GM10248 (cell line): ENCODE measurements around the gene TEK.

Experiments
- CTCF ChIA-PET: fragments of 300-600 bp; sonication (Branson Sonifier 250); formaldehyde crosslinking; extraction: SDS; loops from one replicate; lab custom pipeline; 2021; ENCODE audit warnings: antibody characterized with exemption; lab: Yijun Ruan, JAX
- POLR2A ChIA-PET: fragments of 350-650 bp; sonication (Branson Sonifier 250); formaldehyde crosslinking; extraction: SDS; loops from one replicate; lab custom pipeline; 2020; ENCODE audit warnings: antibody characterized with exemption; lab: Yijun Ruan, JAX
- DNase-seq: peaks from one replicate; pipeline ENCODE4 v3.0.0; 2012; ENCODE audit errors: extremely low spot score
- CTCF ChIP-seq: IDR thresholded peaks from 2 replicates; pipeline ENCODE4 v1.5.1; 2012; ENCODE audit warnings: mild to moderate bottlenecking, low read depth; ENCODE audit errors: extremely low read depth, missing control alignments, control extremely low read depth

The TEK gene

GRCh38 chr9:27189426-27189825 is 80.4 kb downstream of the TEK start:
- no peak for DNase-seq
- ChIA-PET POLR2A (no interaction called here), CTCF (interaction anchor here (1.0 kb wide), 1 partner anchor 8 kb away, joined by 3 read pairs; no protein-coding TSS in a partner anchor)
- no peak for TF ChIP-seq CTCF

DNA sequence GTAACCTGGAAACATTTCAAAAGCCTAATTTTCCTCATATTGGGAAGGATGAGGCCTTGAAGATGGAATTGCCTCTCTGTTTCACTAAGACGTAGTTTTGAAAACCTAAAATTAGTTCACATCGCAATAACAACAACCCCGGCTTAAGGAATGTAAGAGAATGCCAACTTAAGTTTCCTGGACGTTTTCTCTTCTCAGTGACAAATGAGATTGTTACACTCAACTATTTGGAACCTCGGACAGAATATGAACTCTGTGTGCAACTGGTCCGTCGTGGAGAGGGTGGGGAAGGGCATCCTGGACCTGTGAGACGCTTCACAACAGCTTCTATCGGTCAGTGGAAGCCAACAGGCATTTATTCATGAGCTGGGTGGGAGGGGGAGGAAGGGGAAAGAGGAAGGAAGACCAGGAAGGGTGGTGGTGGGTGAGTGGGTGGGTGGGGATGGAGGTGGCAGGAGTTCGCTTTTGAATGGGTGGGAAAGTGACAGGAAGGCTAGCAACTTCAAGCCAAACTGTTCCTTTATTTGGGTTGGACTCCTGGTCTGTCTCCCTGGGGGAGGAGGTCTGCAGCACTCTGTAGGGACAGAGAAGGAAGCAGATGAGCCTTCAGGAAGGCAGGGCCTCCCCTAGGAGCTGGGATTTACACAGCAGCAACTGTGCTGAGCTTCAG is 83.4 kb downstream of the TEK start:
- ChIA-PET CTCF (no interaction called here), POLR2A (no interaction called here)
- no peak for TF ChIP-seq CTCF
- no peak for DNase-seq

DNA sequence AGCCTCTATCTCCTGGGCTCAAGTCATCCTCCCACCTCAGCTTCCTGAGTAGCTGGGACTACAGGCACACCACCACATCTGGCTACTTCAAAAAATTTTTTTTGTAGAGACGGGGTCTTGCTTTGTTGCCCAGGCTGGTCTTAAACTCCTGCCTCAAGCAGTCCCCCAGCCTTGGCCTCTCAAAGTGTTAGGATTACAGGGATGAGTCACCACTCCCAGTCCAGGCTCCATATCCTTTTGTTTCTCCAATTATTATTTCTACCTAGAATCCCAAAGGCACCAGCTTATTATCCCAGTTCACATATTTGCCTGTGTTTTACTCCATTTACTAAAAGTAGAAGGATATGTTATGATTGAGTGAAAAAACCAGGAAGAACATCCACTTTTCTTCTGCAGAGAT is 84.9 kb downstream of the TEK start:
- ChIA-PET POLR2A (no interaction called here), CTCF (no interaction called here)
- DNase-seq: no peak
- TF ChIP-seq CTCF: no peak

DNA sequence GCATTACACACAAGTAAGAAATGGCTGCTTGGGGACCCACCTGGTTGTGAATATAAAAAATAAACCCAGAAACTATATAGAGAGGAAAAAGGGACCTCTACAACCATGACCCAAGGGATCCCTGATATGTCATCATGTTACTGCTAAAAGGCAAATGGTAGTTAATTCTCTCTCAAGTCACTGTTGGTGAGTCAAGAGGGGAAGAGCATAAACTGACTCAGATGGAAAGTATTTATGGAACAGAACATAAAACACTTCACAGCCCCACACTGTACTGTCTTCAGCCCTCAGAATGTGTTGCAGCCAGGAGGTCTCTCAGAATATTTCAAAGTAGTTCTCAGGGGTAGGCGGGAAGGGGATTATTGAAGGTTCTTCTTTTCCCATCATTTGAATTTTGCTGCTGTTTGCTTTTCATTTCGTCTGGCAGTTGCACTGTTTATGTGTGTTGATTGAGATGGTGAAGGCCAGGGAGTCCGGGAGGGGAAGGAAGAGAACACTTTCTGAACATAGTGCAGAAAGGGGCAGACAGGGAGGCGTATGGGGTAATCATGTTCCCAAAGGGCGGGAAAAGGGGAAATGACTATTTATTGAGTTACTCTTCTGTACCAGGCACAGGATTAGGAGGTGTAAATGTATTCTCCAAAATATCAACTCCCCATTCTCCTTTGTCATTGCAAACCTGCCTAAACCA is 85.5 kb downstream of the TEK start:
- no peak for TF ChIP-seq CTCF
- POLR2A ChIA-PET: no interaction called here
- DNase-seq: no peak
- CTCF ChIA-PET: no interaction called here

- ChIA-PET POLR2A (no interaction called here), CTCF (no interaction called here)
- TF ChIP-seq CTCF: no peak
- DNase-seq: no peak
Observed at GRCh38 chr9:27195191-27195590, 86.2 kb downstream of the TEK start.

DNA sequence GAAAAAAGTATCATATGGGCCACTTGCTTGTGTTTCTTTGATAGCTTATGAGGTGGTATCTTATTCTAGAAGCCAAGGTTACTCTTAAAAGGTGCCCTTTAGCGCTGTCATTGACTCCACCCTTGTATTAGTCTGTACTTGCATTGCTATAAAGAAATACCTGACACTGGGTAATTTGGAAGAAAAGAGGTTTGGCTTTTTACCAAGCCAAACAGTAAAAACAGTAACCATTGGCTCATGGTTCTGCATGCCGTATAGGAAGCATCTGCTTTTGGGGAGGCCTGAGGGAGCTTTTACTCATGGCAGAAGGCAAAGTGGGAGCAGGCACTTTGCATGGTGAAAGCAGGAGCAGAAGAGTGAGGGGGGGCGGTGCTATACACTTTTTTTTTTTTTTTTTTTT is 87.4 kb downstream of the TEK start:
- ChIA-PET POLR2A (no interaction called here), CTCF (no interaction called here)
- TF ChIP-seq CTCF: no peak
- no peak for DNase-seq
